Measurements from ENCODE around the gene CXCL14.

DNA sequence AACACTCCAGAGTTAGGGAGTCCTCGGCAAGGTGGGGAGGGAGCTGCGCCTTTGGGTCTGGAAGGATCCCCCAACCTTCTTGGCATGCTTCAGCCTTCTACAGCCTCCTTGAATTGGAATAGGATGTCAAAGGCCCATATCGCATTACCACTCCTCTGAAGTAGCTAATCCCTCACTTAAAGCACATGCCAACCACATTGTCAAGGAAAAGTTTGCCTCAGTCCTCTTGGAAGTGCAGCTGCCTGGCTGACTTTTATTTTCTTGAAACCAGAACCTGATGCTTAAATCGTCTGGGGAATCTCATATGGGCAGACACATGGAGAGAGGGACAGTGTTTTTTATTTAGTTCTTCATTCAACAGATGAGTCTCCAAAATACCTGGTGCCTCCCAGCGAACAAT lies 14.5 kb downstream of the CXCL14 start:
- TF ChIP-seq, protein P1, sequence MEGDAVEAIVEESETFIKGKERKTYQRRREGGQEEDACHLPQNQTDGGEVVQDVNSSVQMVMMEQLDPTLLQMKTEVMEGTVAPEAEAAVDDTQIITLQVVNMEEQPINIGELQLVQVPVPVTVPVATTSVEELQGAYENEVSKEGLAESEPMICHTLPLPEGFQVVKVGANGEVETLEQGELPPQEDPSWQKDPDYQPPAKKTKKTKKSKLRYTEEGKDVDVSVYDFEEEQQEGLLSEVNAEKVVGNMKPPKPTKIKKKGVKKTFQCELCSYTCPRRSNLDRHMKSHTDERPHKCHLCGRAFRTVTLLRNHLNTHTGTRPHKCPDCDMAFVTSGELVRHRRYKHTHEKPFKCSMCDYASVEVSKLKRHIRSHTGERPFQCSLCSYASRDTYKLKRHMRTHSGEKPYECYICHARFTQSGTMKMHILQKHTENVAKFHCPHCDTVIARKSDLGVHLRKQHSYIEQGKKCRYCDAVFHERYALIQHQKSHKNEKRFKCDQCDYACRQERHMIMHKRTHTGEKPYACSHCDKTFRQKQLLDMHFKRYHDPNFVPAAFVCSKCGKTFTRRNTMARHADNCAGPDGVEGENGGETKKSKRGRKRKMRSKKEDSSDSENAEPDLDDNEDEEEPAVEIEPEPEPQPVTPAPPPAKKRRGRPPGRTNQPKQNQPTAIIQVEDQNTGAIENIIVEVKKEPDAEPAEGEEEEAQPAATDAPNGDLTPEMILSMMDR (IDR thresholded peaks at IDR 0.05; ENCODE audit: low read length), result no peak
- TF ChIP-seq EZH2 (optimal IDR thresholded peaks at IDR 0.05; ENCODE audit: low read depth, low read length) (no peak), EZH2phosphoT487 (IDR thresholded peaks at IDR 0.05; ENCODE audit: low read length) (no peak)

All from MM.1S (cell line).